K562 (cell line): ENCODE results near the gene MPDZ. TPM values are rescaled to one million over a fixed set of nuclear protein-coding genes. Genes with fewer than 3 reads are reported as not detected.

Experiments
- ATAC-seq: fragments of 200-7000 bp; cut with Tn5 transposase; 3 replicates; pipeline ENCODE4 v1.9.1; 2020; ENCODE audit warnings: moderate library complexity
- BruUV-seq: library from RNA; stranded (reverse); fragments of 400-500 nt; replicated peaks from 2 replicates; lab custom pipeline; 2021; lab: Mats Ljungman, UMichigan
- CTCF ChIA-PET: fragments of 300-600 bp; formaldehyde crosslinking; extraction: SDS; loops from one replicate; lab custom pipeline; 2021; ENCODE audit warnings: low intra/inter-chr PET ratio; lab: Yijun Ruan, JAX
- POLR2A ChIA-PET: fragments of 300-600, 350-650 bp; sonication (Branson Sonifier 250); formaldehyde crosslinking; extraction: SDS; loops from one replicate; lab custom pipeline; 2021; ENCODE audit warnings: antibody characterized with exemption, inconsistent platforms; lab: Yijun Ruan, JAX
- DNase-seq, 4 experiments: peaks; one replicate each; pipeline versions ENCODE4 v3.0.0 to v3.0.0-alpha.2; 2011 to 2018; ENCODE audit warnings: low spot score in 3 of 4, mixed read lengths in 3 of 4; ENCODE audit errors: extremely low read depth in 1 of 4
- FAIRE-seq: peaks from 2 replicates; lab custom pipeline; 2011; peaks lifted over from hg19 to GRCh38; lab: Jason Lieb, UNC
- H2AFZ ChIP-seq: 2 replicates; pipeline ENCODE4 v1.6.0; 2011; ENCODE audit warnings: low read depth, low read length, control low read depth, inconsistent platforms
- H3K27ac ChIP-seq: fragments of 200-600 bp; 3 replicates; pipeline ENCODE4 v1.8.0; 2011; ENCODE audit warnings: low read depth, mild to moderate bottlenecking, control low read depth, inconsistent platforms, low read length, moderate library complexity, mixed read lengths; ENCODE audit errors: extremely low read depth
- H3K27me3 ChIP-seq, 2 experiments: fragments of 300-600 bp in 1 of 2; 2 replicates in 1 of 2; 3 replicates in 1 of 2; pipeline versions ENCODE4 v1.6.0 to v1.8.0; 2011; ENCODE audit warnings: inconsistent platforms in 2 of 2, low read length in 2 of 2, mild to moderate bottlenecking in 1 of 2, mixed read lengths in 1 of 2, moderate library complexity in 1 of 2; ENCODE audit not compliant: control insufficient read depth in 2 of 2, insufficient read depth in 2 of 2
- H3K36me3 ChIP-seq: fragments of 300-600 bp; 3 replicates; pipeline ENCODE4 v1.8.0; 2011; ENCODE audit warnings: mild to moderate bottlenecking, low read length, inconsistent platforms; ENCODE audit not compliant: control insufficient read depth, insufficient read depth
- H3K4me1 ChIP-seq, 2 experiments: fragments of 200-600 bp in 1 of 2; replicated peaks in 1 of 2; 2 replicates in 1 of 2; 3 replicates in 1 of 2; pipeline versions ENCODE4 v1.5.1 to v1.8.0; 2011; ENCODE audit warnings: inconsistent platforms in 2 of 2, low read length in 2 of 2, mild to moderate bottlenecking in 1 of 2, mixed read lengths in 1 of 2, moderate library complexity in 1 of 2; ENCODE audit not compliant: control insufficient read depth in 2 of 2, insufficient read depth in 2 of 2
- H3K4me2 ChIP-seq: 2 replicates; pipeline ENCODE4 v1.6.1; 2011; ENCODE audit warnings: low read length, control low read depth, inconsistent platforms, mixed read lengths; ENCODE audit not compliant: insufficient read depth
- H3K4me3 ChIP-seq: fragments of 200-600 bp; sonication (generic), shearing (Covaris generic); 2 replicates; pipeline ENCODE4 v1.5.1; 2016; ENCODE audit warnings: control low read depth, inconsistent platforms
- H3K79me2 ChIP-seq: fragments of 200-600 bp; 3 replicates; pipeline ENCODE4 v1.8.0; 2011; ENCODE audit warnings: low read length, inconsistent platforms; ENCODE audit not compliant: control insufficient read depth, insufficient read depth
- H3K9ac ChIP-seq, 2 experiments: 2 replicates each; pipeline versions ENCODE4 v1.6.0 to v1.6.1; 2011; ENCODE audit warnings: low read depth in 2 of 2, low read length in 2 of 2, control low read depth in 1 of 2, inconsistent platforms in 1 of 2, mild to moderate bottlenecking in 1 of 2, mixed read lengths in 1 of 2; ENCODE audit not compliant: insufficient read depth in 1 of 2
- H3K9me1 ChIP-seq: one replicate; pipeline ENCODE4 v1.6.0; 2011; ENCODE audit warnings: inconsistent platforms, mild to moderate bottlenecking, low read length, moderate library complexity; ENCODE audit not compliant: control insufficient read depth, insufficient read depth
- H3K9me3 ChIP-seq: replicated peaks from 2 replicates; pipeline ENCODE4 v1.5.1; 2011; ENCODE audit warnings: low read depth, low read length, inconsistent platforms; ENCODE audit not compliant: control insufficient read depth, insufficient read depth
- H4K20me1 ChIP-seq: replicated peaks from 2 replicates; pipeline ENCODE4 v1.6.1; 2011; ENCODE audit warnings: low read length, inconsistent platforms, mixed read lengths; ENCODE audit not compliant: control insufficient read depth, insufficient read depth
- MEF2A ChIP-seq: IDR thresholded peaks from 2 replicates; pipeline ENCODE4 v1.6.1; 2011; ENCODE audit warnings: low read depth, mild to moderate bottlenecking, low read length, moderate library complexity; ENCODE audit not compliant: control insufficient read depth
- TBL1XR1 ChIP-seq, 2 experiments: IDR thresholded peaks; 2 replicates each; pipeline ENCODE4 v1.6.1; 2012; ENCODE audit warnings: improper control_type of control experiment in 2 of 2, low read length in 2 of 2, mild to moderate bottlenecking in 1 of 2
- in situ Hi-C: fragments of 300-500 bp; cut with MboI; formaldehyde crosslinking; loops from 4 replicates; pipeline ENCODE4 v1.15.0; 2018; ENCODE audit warnings: inconsistent platforms, mixed read lengths
- intact Hi-C: fragments of 100-400 bp; cut with micrococcal nuclease; formaldehyde crosslinking; loops from 2 replicates; pipeline ENCODE4 v1.14.2; 2022
- polyA plus RNA-seq, 8 experiments: library from polyadenylated mRNA; depleted of rRNA in 4 of 8; stranded (reverse) in 5 of 8; unstranded in 3 of 8; fragments of >200 nt; fragmentation: Nextera tagmentation in 2 of 8; fragmentation: Illumina TruSeq in 1 of 8; extraction: Ambion mirVana in 2 of 8; extraction: Trizol in 1 of 8; gene quantifications; 2 replicates each; pipeline versions ENCODE4 v1.2.1 to v1.2.3, GENCODE V29; 2011 to 2014; ENCODE audit warnings: inconsistent platforms in 1 of 8, missing spikeins in 1 of 8
- total RNA-seq, 7 experiments: library from RNA; depleted of rRNA in 6 of 7; stranded (reverse); fragments of >200 nt in 6 of 7; fragmentation: Illumina TruSeq in 2 of 7; extraction: Trizol in 2 of 7; gene quantifications; 2 replicates each; pipeline versions ENCODE4 v1.2.1 to v1.2.3, GENCODE V29; 2011 to 2021; ENCODE audit warnings: low replicate concordance in 1 of 7
- TF ChIP-seq, protein P1 (sequence below), 2 experiments: fragments of 450-650 bp in 1 of 2; IDR thresholded peaks; 2 replicates each; pipeline ENCODE4 v1.6.1; 2011 to 2017; ENCODE audit warnings: low read depth in 2 of 2, antibody characterized with exemption in 1 of 2, borderline replicate concordance in 1 of 2, low read length in 1 of 2, mild to moderate bottlenecking in 1 of 2, mixed read lengths in 1 of 2; ENCODE audit not compliant: control insufficient read depth in 1 of 2
- TF ChIP-seq, protein P2 (sequence below): fragments of 200-800 bp; sonication (Bioruptor generic); IDR thresholded peaks from 2 replicates; pipeline ENCODE4 v1.6.1; 2017; ENCODE audit warnings: missing genetic modification characterization, missing compliant biosample characterization
- TF ChIP-seq, protein P3 (sequence below): fragments of 250-450 bp; sonication (Bioruptor Pico); IDR thresholded peaks from 2 replicates; pipeline ENCODE4 v1.5.1; 2021; ENCODE audit warnings: mild to moderate bottlenecking

The MPDZ gene
- total and polyA plus RNA-seq, 9 of the 15 experiments (the other 6 are each of a cell fraction or from before 2014, with no cell fraction given) = 3.9 to 13.2 (median 5.7) TPM

DNA sequence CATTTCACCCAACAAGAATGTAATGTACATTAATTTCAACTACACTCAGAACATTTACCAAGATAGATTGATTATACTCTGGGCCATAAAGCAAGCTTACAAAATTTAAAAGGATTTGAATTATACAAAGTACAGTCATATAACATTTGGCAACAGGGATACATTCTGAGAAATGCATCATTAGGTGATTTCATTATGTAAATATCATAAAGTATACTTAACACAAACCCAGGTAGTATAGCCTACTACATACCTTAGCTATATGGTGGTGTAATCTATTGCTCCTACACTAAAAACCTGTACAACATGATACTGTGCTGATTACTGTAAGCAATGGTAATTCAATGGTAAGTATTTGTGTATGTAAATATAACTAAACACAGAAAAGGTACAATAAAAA is 202.9 kb downstream of the MPDZ start:
- Histone ChIP-seq H3K9me3 (no peaks in the 10 kb centered on the region), H3K79me2 (no peaks in the 10 kb centered on the region), H3K9me1 (no peaks in the 10 kb centered on the region), H3K36me3 (no peaks in the 10 kb centered on the region), H2AFZ (no peak overlapping the region), H3K27me3 (no peaks in the 10 kb centered on the region), H4K20me1 (no peaks in the 10 kb centered on the region), H3K4me1 (no peaks in the 10 kb centered on the region), H3K27ac (no peak overlapping the region), H3K4me3 (no peak overlapping the region), H3K4me2 (no peak overlapping the region), H3K9ac (no peak overlapping the region)
- DNase-seq = no peak
- CTCF ChIA-PET = no interaction called here
- no peak for FAIRE-seq
- BruUV-seq = no TSS peak
- ATAC-seq = no peak
- POLR2A ChIA-PET = interaction anchor here (1.9 kb wide), 1 partner anchor 9 kb away, joined by 6 read pairs; no protein-coding TSS in a partner anchor
- in situ Hi-C loops (no loop called here), intact Hi-C loops (no loop called here)
- TF ChIP-seq TBL1XR1 (IDR thresholded peaks at IDR 0.05; ENCODE audit: low read length in 2 of 2) (no peak), MEF2A (no peak)
- TF ChIP-seq, protein P1, sequence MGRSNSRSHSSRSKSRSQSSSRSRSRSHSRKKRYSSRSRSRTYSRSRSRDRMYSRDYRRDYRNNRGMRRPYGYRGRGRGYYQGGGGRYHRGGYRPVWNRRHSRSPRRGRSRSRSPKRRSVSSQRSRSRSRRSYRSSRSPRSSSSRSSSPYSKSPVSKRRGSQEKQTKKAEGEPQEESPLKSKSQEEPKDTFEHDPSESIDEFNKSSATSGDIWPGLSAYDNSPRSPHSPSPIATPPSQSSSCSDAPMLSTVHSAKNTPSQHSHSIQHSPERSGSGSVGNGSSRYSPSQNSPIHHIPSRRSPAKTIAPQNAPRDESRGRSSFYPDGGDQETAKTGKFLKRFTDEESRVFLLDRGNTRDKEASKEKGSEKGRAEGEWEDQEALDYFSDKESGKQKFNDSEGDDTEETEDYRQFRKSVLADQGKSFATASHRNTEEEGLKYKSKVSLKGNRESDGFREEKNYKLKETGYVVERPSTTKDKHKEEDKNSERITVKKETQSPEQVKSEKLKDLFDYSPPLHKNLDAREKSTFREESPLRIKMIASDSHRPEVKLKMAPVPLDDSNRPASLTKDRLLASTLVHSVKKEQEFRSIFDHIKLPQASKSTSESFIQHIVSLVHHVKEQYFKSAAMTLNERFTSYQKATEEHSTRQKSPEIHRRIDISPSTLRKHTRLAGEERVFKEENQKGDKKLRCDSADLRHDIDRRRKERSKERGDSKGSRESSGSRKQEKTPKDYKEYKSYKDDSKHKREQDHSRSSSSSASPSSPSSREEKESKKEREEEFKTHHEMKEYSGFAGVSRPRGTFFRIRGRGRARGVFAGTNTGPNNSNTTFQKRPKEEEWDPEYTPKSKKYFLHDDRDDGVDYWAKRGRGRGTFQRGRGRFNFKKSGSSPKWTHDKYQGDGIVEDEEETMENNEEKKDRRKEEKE (IDR thresholded peaks at IDR 0.05; ENCODE audit: borderline replicate concordance in 1 of 2, control insufficient read depth in 1 of 2, low read depth in 2 of 2, low read length in 1 of 2) = no peak
- TF ChIP-seq, protein P2, sequence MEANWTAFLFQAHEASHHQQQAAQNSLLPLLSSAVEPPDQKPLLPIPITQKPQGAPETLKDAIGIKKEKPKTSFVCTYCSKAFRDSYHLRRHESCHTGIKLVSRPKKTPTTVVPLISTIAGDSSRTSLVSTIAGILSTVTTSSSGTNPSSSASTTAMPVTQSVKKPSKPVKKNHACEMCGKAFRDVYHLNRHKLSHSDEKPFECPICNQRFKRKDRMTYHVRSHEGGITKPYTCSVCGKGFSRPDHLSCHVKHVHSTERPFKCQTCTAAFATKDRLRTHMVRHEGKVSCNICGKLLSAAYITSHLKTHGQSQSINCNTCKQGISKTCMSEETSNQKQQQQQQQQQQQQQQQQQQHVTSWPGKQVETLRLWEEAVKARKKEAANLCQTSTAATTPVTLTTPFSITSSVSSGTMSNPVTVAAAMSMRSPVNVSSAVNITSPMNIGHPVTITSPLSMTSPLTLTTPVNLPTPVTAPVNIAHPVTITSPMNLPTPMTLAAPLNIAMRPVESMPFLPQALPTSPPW (CRISPR knock-in tag) = no peak
- TF ChIP-seq, protein P3, sequence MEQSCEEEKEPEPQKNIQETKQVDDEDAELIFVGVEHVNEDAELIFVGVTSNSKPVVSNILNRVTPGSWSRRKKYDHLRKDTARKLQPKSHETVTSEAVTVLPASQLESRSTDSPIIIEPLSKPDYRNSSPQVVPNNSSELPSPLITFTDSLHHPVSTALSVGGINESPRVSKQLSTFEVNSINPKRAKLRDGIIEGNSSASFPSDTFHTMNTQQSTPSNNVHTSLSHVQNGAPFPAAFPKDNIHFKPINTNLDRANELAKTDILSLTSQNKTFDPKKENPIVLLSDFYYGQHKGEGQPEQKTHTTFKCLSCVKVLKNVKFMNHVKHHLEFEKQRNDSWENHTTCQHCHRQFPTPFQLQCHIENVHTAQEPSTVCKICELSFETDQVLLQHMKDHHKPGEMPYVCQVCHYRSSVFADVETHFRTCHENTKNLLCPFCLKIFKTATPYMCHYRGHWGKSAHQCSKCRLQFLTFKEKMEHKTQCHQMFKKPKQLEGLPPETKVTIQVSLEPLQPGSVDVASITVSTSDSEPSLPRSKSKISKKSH (CRISPR knock-in tag) = no peak
